DND-41 (cell line): ENCODE data around the gene TMOD3.

Source experiments
- ATAC-seq: fragments of 200-7000 bp; cut with Tn5 transposase; 3 replicates; pipeline ENCODE4 v1.9.1; 2021; ENCODE audit warnings: low read depth; ENCODE audit not compliant: insufficient read depth
- DNase-seq: peaks from one replicate; pipeline ENCODE4 v3.0.0-alpha.2; 2020
- H2AFZ ChIP-seq: 2 replicates; pipeline ENCODE4 v1.6.0; 2012; ENCODE audit warnings: low read depth, low read length
- H3K27ac ChIP-seq: 2 replicates; pipeline ENCODE4 v1.5.1; 2012; ENCODE audit warnings: low read length, inconsistent platforms
- H3K27me3 ChIP-seq: fragments of 200-600 bp; sonication (generic); 2 replicates; pipeline ENCODE4 v1.6.0; 2012; ENCODE audit warnings: low read length, mild to moderate bottlenecking, inconsistent platforms; ENCODE audit not compliant: insufficient read depth, poor library complexity
- H3K36me3 ChIP-seq: 2 replicates; pipeline ENCODE4 v1.5.1; 2012; ENCODE audit warnings: low read length, inconsistent platforms; ENCODE audit not compliant: insufficient read depth
- H3K4me1 ChIP-seq: 2 replicates; pipeline ENCODE4 v1.5.1; 2012; ENCODE audit warnings: mild to moderate bottlenecking, low read length; ENCODE audit not compliant: insufficient read depth
- H3K4me2 ChIP-seq: 2 replicates; pipeline ENCODE4 v1.6.0; 2012; ENCODE audit warnings: mild to moderate bottlenecking, moderate library complexity, low read length, inconsistent platforms; ENCODE audit not compliant: insufficient read depth
- H3K4me3 ChIP-seq, 2 experiments: fragments of 200-600 bp in 1 of 2; shearing (Covaris generic) in 1 of 2; 2 replicates each; pipeline ENCODE4 v1.5.1; 2012 to 2016; ENCODE audit warnings: inconsistent platforms in 2 of 2, low read length in 2 of 2, mild to moderate bottlenecking in 2 of 2, low read depth in 1 of 2, moderate library complexity in 1 of 2
- H3K79me2 ChIP-seq: 2 replicates; pipeline ENCODE4 v1.6.0; 2012; ENCODE audit warnings: low read length, inconsistent platforms; ENCODE audit not compliant: insufficient read depth
- H3K9ac ChIP-seq: 2 replicates; pipeline ENCODE4 v1.6.0; 2012; ENCODE audit warnings: low read depth, mild to moderate bottlenecking, inconsistent platforms, low read length, moderate library complexity
- H3K9me3 ChIP-seq: 2 replicates; pipeline ENCODE4 v1.5.1; 2012; ENCODE audit warnings: low read length, moderate library complexity, mild to moderate bottlenecking, inconsistent platforms; ENCODE audit not compliant: insufficient read depth, severe bottlenecking
- H4K20me1 ChIP-seq: 2 replicates; pipeline ENCODE4 v1.6.0; 2012; ENCODE audit warnings: low read length; ENCODE audit not compliant: insufficient read depth
- CTCF ChIP-seq: IDR thresholded peaks from 2 replicates; pipeline ENCODE4 v1.5.1; 2012; ENCODE audit warnings: borderline replicate concordance, low read length, moderate library complexity, mild to moderate bottlenecking; ENCODE audit not compliant: poor library complexity, severe bottlenecking; ENCODE audit errors: extremely low read depth
- EZH2 ChIP-seq: IDR thresholded peaks from 3 replicates; pipeline ENCODE4 v1.6.1; 2012; ENCODE audit warnings: borderline replicate concordance, low read depth, mild to moderate bottlenecking, moderate library complexity, low read length, inconsistent platforms; ENCODE audit not compliant: severe bottlenecking

Gene TMOD3

GRCh38 chr15:51793521-51794305 lies 35.7 kb upstream of the TMOD3 start:
- H3K4me1 ChIP-seq = no peaks in the 10 kb centered on the region
- TF ChIP-seq CTCF = no peak
- TF ChIP-seq EZH2 = no peak
- H4K20me1 ChIP-seq = no peaks in the 10 kb centered on the region
- H3K27me3 ChIP-seq = no peaks in the 10 kb centered on the region
- peaks cover 5% of the 10 kb centered on the region; the same call in 1 of the 2 replicates for H3K36me3 ChIP-seq
- ATAC-seq (no peak), DNase-seq (no peak)
- no peak overlapping the region for H3K9ac ChIP-seq
- H3K79me2 ChIP-seq = no peaks in the 10 kb centered on the region
- no peak overlapping the region for H3K27ac ChIP-seq
- no peak overlapping the region for H3K4me3 ChIP-seq
- H3K4me2 ChIP-seq = no peak overlapping the region
- no peaks in the 10 kb centered on the region for H3K9me3 ChIP-seq
- no peak overlapping the region for H2AFZ ChIP-seq

- no peaks in the 10 kb centered on the region for H4K20me1 ChIP-seq
- no peak overlapping the region for H3K4me3 ChIP-seq
- no peak overlapping the region for H3K9ac ChIP-seq
- no peak overlapping the region for H3K4me2 ChIP-seq
- no peak for TF ChIP-seq EZH2
- TF ChIP-seq CTCF = no peak
- H3K36me3 ChIP-seq = peaks cover 15% of the 10 kb centered on the region
- H2AFZ ChIP-seq = no peak overlapping the region
- H3K79me2 ChIP-seq = no peaks in the 10 kb centered on the region
- no peaks in the 10 kb centered on the region for H3K4me1 ChIP-seq
- H3K9me3 ChIP-seq = no peaks in the 10 kb centered on the region
- no peak for ATAC-seq
- DNase-seq = no peak
- no peaks in the 10 kb centered on the region for H3K27me3 ChIP-seq
- H3K27ac ChIP-seq = no peak overlapping the region
These were observed 32.5 kb upstream of the TMOD3 start for GRCh38 chr15:51796847-51797401.

- H3K9me3 ChIP-seq = no peaks in the 10 kb centered on the region
- no peaks in the 10 kb centered on the region for H3K27me3 ChIP-seq
- peaks cover 15% of the 10 kb centered on the region for H3K36me3 ChIP-seq
- DNase-seq = no peak
- no peaks in the 10 kb centered on the region for H3K79me2 ChIP-seq
- no peak overlapping the region for H3K27ac ChIP-seq
- no peak overlapping the region for H3K4me3 ChIP-seq
- no peak overlapping the region for H2AFZ ChIP-seq
- TF ChIP-seq EZH2 (no peak), CTCF (no peak)
- H4K20me1 ChIP-seq = no peaks in the 10 kb centered on the region
- H3K9ac ChIP-seq = no peak overlapping the region
- H3K4me2 ChIP-seq = no peak overlapping the region
- ATAC-seq = no peak
- H3K4me1 ChIP-seq = no peaks in the 10 kb centered on the region
These were observed 31.2 kb upstream of the TMOD3 start for GRCh38 chr15:51798281-51798680.
